D721Med (cell line): ENCODE measurements around the gene DGAT2.

Experiments used
- DNase-seq: peaks from one replicate; pipeline ENCODE4 v3.0.0; 2011; ENCODE audit warnings: low spot score; ENCODE audit not compliant: insufficient read length
- FAIRE-seq: peaks from 2 replicates; lab custom pipeline; 2011; peaks lifted over from hg19 to GRCh38; lab: Jason Lieb, UNC
- TF ChIP-seq, protein P1 (sequence below): IDR thresholded peaks from 2 replicates; pipeline ENCODE4 v1.5.1; 2012; ENCODE audit warnings: mild to moderate bottlenecking, control low read depth; ENCODE audit not compliant: insufficient read depth; ENCODE audit errors: missing control alignments

DGAT2 gene

DNA sequence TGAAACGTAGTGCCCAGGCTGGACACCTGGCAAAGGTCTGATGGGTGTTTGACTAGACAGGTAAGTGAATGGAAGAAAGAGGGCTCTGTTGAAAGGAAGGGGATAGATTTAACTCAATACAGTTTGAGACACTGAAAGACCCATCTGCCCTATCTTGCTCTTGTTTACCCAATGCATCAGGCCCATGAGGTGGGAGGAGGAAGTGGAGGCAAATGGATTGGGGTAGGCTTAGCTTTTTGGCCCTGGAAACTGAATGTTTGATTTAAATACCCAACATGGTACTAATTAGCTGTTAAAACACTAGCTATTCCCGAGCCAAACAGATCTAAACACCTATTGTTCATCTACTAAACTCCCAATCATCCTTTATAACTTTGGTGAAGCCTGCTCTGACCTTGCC lies 42.9 kb downstream of the DGAT2 start:
- no peak for FAIRE-seq
- TF ChIP-seq, protein P1, sequence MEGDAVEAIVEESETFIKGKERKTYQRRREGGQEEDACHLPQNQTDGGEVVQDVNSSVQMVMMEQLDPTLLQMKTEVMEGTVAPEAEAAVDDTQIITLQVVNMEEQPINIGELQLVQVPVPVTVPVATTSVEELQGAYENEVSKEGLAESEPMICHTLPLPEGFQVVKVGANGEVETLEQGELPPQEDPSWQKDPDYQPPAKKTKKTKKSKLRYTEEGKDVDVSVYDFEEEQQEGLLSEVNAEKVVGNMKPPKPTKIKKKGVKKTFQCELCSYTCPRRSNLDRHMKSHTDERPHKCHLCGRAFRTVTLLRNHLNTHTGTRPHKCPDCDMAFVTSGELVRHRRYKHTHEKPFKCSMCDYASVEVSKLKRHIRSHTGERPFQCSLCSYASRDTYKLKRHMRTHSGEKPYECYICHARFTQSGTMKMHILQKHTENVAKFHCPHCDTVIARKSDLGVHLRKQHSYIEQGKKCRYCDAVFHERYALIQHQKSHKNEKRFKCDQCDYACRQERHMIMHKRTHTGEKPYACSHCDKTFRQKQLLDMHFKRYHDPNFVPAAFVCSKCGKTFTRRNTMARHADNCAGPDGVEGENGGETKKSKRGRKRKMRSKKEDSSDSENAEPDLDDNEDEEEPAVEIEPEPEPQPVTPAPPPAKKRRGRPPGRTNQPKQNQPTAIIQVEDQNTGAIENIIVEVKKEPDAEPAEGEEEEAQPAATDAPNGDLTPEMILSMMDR = no peak
- no peak for DNase-seq

DNA sequence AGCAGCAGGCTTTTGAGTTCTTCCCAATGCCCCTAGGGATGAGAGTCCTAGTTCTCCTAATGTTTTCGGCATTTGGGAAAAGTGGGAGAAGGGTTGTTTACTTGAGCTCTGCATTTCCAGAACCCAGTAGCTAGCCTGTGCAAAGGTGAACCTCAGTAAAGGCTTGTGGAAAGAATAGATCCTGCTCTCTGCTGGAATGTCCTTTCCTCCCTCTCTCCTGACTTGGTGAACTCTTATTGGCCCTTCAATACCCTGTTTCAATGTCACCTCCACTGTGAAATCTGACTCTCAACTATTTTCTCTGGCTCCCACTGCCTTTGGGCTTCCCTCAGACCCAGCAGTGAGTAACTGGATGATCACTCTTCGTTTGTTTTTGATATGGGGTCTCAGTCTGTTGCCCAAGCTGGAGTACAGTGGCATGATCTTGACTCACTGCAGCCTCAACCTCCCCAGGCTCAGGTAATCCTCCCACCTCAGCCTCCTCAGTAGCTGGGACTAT lies 44.0 kb downstream of the DGAT2 start:
- no peak for DNase-seq
- TF ChIP-seq, protein P1 = no peak
- no peak for FAIRE-seq

DNA sequence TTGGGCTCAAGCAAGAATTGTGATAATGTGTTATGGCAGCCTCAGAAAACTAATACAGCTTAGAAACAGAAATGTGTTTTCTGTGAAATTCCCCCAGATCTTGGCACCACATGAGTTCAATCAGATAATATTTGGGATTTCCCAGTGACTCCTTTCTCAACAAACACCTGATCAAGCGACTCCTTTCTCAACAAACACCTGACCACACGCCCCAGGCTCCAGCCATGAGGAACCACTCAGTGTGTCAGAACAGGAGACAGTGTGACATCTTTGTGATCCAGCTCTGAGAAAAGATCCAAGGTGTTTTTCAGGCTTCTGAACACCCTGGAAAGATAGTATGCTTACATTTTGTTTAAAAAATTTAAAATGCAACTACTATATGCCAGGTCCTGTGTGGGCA lies 44.5 kb downstream of the DGAT2 start:
- FAIRE-seq (no peak), DNase-seq (no peak)
- TF ChIP-seq, protein P1 = no peak

DNA sequence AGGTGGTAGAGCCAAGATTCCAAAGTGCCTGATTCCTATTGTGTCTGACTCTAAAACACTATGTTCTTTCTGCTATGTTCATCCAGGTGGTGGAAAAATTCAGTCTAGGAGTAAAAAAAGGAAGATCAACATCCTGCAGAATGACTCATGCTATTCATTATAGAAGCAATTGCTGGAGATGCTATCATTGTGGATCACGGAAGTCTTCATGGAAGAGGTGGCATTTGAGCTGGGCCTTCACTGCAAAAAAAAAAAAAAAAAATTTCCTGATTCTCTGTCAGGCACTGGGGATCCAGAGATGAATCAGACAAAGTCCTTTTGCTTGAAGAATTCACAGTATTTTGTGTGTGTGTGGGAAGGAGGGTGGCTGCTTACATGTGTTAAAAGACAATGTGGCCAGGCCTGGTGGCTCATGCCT lies 45.1 kb downstream of the DGAT2 start:
- DNase-seq (no peak), FAIRE-seq (no peak)
- TF ChIP-seq, protein P1 = no peak

DNA sequence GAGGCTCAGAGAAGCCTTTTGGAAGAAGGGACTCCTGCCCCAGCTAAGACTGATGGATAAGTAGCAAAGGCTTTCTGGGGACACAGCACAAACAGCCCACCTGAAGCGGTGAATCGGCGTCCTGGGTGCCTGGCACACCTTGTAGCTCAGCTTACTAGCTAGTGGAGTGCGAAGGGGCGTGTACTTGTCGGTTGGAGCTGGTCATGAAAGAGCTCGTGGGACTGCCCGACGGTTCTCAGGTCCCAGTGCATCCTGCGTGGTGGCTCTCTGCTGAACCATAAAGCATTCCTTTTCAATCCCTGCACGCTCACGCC lies 45.7 kb downstream of the DGAT2 start:
- no peak for FAIRE-seq
- TF ChIP-seq, protein P1 = no peak
- DNase-seq = no peak

DNA sequence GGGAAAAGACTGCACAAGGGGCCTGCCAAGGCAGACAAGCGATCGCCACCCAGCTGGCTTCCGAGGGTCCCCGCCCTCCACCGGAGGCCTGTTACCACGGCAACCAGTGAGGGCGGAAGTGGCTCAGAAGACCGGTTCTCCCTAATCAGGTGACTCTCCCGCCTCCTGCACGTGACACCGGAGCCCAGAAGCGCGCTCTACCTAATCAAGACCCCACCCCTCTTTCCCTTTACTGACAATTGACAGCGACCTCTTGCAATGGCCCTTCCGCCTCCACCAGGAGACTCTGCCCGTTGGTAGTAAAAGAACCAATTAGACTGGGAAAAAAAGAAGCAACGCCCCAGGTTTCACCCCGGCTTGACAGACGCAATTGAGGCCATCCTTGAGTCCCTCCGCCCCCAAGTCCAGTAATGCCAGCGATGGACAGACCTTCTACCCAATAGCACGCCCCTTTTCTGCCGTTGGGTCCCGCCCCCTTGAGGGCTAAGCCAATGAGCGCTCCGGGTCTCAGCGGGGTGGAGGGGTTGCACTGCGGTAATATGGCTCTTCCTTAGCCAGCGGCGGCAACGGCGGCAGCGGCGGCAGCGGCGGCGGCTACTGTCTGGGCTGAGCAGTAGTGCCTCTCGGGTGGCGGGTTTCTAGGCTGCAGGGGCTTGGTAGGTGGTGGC lies 46.2 kb downstream of the DGAT2 start, which contains the start of gene UVRAG:
UVRAG (plus strand) TSS at position 534 of the 668 bp plus-strand sequence. CDS start 198 bp downstream, outside the sequence.
- no peak for FAIRE-seq
- TF ChIP-seq, protein P1 = no peak

More for the DNA sequence above, 46.2 kb downstream of the DGAT2 start, which contains the start of gene UVRAG:
- peak; percentile 93 for DNase-seq
